ENCODE results near the gene CCDC169.

- TF ChIP-seq CTCF (IDR thresholded peaks at IDR 0.05) (no peak), POLR2A (IDR thresholded peaks at IDR 0.05) (no peak)
Measured at GRCh38 chr13:36244990-36245389, 52.6 kb downstream of the CCDC169 start.

Measured in right lobe of liver (tissue), 4 donors.